ENCODE results near the gene MMP24OS.

- TF ChIP-seq EP300 (IDR thresholded peaks at IDR 0.05) (no peak), POLR2AphosphoS5 (IDR thresholded peaks at IDR 0.05) (no peak)
Measured at GRCh38 chr20:35300469-35301262, 22.7 kb upstream of the MMP24OS start.
